NB4 (cell line): Measurements from ENCODE around the gene TMCO4.
A peak's percentile ranks its signal among the peaks of the same experiment; 100 is the strongest.

Source experiments
- DNase-seq: peaks from one replicate; pipeline ENCODE4 v3.0.0; 2010; ENCODE audit warnings: low read depth
- H3K4me3 ChIP-seq: one replicate; pipeline ENCODE4 v1.5.1; 2011; ENCODE audit warnings: mild to moderate bottlenecking, low read depth, low read length, moderate library complexity
- CTCF ChIP-seq: IDR thresholded peaks from one replicate; pipeline ENCODE4 v1.5.1; 2012; ENCODE audit warnings: low read depth, low read length
- MAX ChIP-seq: IDR thresholded peaks from 2 replicates; pipeline ENCODE4 v1.6.1; 2011; ENCODE audit warnings: low read depth, low read length
- MYC ChIP-seq: IDR thresholded peaks from 2 replicates; pipeline ENCODE4 v1.6.1; 2011; ENCODE audit warnings: low read depth, low read length
- POLR2A ChIP-seq: IDR thresholded peaks from 2 replicates; pipeline ENCODE4 v1.6.1; 2011; ENCODE audit warnings: mild to moderate bottlenecking; ENCODE audit not compliant: insufficient read length; ENCODE audit errors: extremely low read depth

TMCO4 gene

GRCh38 chr1:19814681-19815503 is 15.2 kb upstream of the TMCO4 start, which contains the start of gene RNF186:
Gene RNF186 (minus strand): TSS chr1:19815283. CDS start chr1:19815101, 182 bp downstream.
- TF ChIP-seq MYC (no peak), POLR2A (no peak), CTCF (no peak), MAX (no peak)
- DNase-seq = no peak
- no peak within 1 kb of the TSS for H3K4me3 ChIP-seq

GRCh38 chr1:19814244-19814661 is 14.5 kb upstream of the TMCO4 start:
- no peak overlapping the region for H3K4me3 ChIP-seq
- DNase-seq = no peak
- TF ChIP-seq POLR2A (no peak), MYC (no peak), MAX (no peak), CTCF (no peak)

- no peak for DNase-seq
These were observed 13.9 kb upstream of the TMCO4 start for GRCh38 chr1:19813643-19813960.

GRCh38 chr1:19812875-19813642 is 13.3 kb upstream of the TMCO4 start:
- TF ChIP-seq POLR2A = no peak
- TF ChIP-seq MYC = no peak
- no peak for TF ChIP-seq MAX
- no peak for TF ChIP-seq CTCF
- no peak overlapping the region for H3K4me3 ChIP-seq
- DNase-seq = no peak

More at GRCh38 chr1:19813643-19813960, 13.9 kb upstream of the TMCO4 start:
- TF ChIP-seq POLR2A (no peak), MYC (no peak), MAX (no peak), CTCF (no peak)
- H3K4me3 ChIP-seq = no peak overlapping the region

GRCh38 chr1:19811206-19811851 is 11.6 kb upstream of the TMCO4 start:
- DNase-seq = peak; percentile 57
- no peak overlapping the region for H3K4me3 ChIP-seq
- TF ChIP-seq CTCF = peak; percentile 74
- TF ChIP-seq MYC = no peak
- no peak for TF ChIP-seq MAX
- no peak for TF ChIP-seq POLR2A
